Measurements from ENCODE around the gene SLC7A10.

Gene SLC7A10

GRCh38 chr19:33229962-33230361 lies 4.3 kb upstream of the SLC7A10 start:
- no peak overlapping the region for H3K4me3 ChIP-seq (ENCODE audit: low read depth in 1 of 2, low read length in 2 of 2)
- H3K79me2 ChIP-seq (ENCODE audit: insufficient read depth, low read length) = no peaks in the 10 kb centered on the region
- no peaks in the 10 kb centered on the region for H3K4me1 ChIP-seq (ENCODE audit: insufficient read depth, low read length)
- no peak overlapping the region for H2AFZ ChIP-seq (ENCODE audit: low read depth, low read length)
- H3K27me3 ChIP-seq (ENCODE audit: insufficient read depth, low read length, poor library complexity) = no peaks in the 10 kb centered on the region
- H3K27ac ChIP-seq (ENCODE audit: low read length) = no peak overlapping the region
- H3K36me3 ChIP-seq (ENCODE audit: insufficient read depth, low read length) = no peaks in the 10 kb centered on the region
- DNase-seq = no peak
- ATAC-seq (ENCODE audit: insufficient read depth, low read depth) = no peak
- no peaks in the 10 kb centered on the region for H4K20me1 ChIP-seq (ENCODE audit: insufficient read depth, low read length)
- H3K9ac ChIP-seq (ENCODE audit: low read depth, low read length) = no peak overlapping the region
- no peak for TF ChIP-seq EZH2 (IDR thresholded peaks at IDR 0.05; ENCODE audit: borderline replicate concordance, low read depth, low read length, severe bottlenecking)
- TF ChIP-seq CTCF (IDR thresholded peaks at IDR 0.05; ENCODE audit: borderline replicate concordance, extremely low read depth, low read length, poor library complexity, severe bottlenecking) = no peak
- peaks cover 14% of the 10 kb centered on the region for H3K9me3 ChIP-seq (ENCODE audit: insufficient read depth, low read length, severe bottlenecking)
- H3K4me2 ChIP-seq (ENCODE audit: insufficient read depth, low read length) = no peak overlapping the region

DNA sequence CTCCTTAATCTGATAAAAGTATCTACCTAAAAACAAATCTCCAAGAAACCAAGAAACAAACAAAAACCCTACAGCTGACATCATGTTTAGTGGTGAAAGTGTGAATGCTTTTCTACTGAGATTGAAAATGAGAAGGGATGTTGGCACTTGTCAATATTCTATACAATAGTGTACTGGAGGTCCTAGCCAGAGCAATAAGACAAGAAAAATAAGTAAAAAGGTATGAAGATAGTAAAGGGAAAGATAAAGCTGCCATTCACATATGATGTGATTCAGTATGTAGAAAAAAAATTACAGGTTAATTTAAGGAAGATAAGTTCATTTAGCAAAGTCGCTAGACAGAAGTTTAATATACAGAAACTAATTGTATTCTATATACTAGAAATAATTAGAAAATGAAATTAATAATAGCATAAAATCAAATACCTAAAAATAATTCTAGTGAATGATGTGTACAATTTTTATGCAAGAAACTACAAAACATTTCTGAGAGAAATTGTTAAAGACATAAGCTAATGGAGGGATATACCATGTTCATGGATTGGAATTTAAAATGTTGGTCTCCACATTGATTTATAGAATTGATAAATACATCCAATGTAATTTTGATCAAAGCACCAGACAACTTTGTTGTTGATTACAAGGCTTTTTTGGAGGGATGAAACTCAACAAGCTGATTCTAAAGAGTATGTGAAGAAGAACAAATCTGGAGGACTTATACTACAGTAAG lies 2.4 kb upstream of the SLC7A10 start:
- Histone ChIP-seq H3K9ac (ENCODE audit: low read depth, low read length) (no peak overlapping the region), H3K27ac (ENCODE audit: low read length) (no peak overlapping the region), H3K4me2 (ENCODE audit: insufficient read depth, low read length) (no peak overlapping the region), H3K9me3 (ENCODE audit: insufficient read depth, low read length, severe bottlenecking) (peaks cover 14% of the 10 kb centered on the region), H3K4me3 (ENCODE audit: low read depth in 1 of 2, low read length in 2 of 2) (no peak overlapping the region), H3K79me2 (ENCODE audit: insufficient read depth, low read length) (no peaks in the 10 kb centered on the region), H3K4me1 (ENCODE audit: insufficient read depth, low read length) (no peaks in the 10 kb centered on the region), H3K27me3 (ENCODE audit: insufficient read depth, low read length, poor library complexity) (no peaks in the 10 kb centered on the region), H2AFZ (ENCODE audit: low read depth, low read length) (no peak overlapping the region), H4K20me1 (ENCODE audit: insufficient read depth, low read length) (no peaks in the 10 kb centered on the region), H3K36me3 (ENCODE audit: insufficient read depth, low read length) (no peaks in the 10 kb centered on the region)
- ATAC-seq (ENCODE audit: insufficient read depth, low read depth) (no peak), DNase-seq (no peak)
- TF ChIP-seq EZH2 (IDR thresholded peaks at IDR 0.05; ENCODE audit: borderline replicate concordance, low read depth, low read length, severe bottlenecking) = no peak
- TF ChIP-seq CTCF (IDR thresholded peaks at IDR 0.05; ENCODE audit: borderline replicate concordance, extremely low read depth, low read length, poor library complexity, severe bottlenecking) = no peak

DNA sequence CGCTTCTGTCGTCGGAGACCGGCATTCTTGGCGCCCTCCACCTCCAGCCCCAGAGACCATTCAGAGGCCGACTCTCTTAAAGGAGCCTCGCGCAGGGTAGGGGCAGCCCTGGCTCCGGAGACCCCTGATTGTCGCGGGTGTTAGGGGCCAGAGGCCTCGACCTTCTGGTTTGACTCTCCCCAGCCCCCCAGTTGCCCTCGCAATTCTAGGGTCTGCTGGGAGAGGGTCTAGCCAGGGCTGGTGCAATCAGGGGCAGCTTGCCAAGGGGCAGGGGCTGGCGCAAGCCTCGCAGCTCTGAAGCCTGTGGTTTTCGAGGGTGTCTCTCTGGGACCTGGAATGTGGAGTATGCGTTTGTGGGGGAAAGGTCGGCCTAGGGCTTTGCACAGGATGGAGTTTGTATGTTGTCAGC lies 1.6 kb upstream of the SLC7A10 start:
- H3K9ac ChIP-seq (ENCODE audit: low read depth, low read length) = no peak overlapping the region
- no peaks in the 10 kb centered on the region for H3K36me3 ChIP-seq (ENCODE audit: insufficient read depth, low read length)
- H3K27ac ChIP-seq (ENCODE audit: low read length) = no peak overlapping the region
- no peaks in the 10 kb centered on the region for H3K4me1 ChIP-seq (ENCODE audit: insufficient read depth, low read length)
- no peak for TF ChIP-seq EZH2 (IDR thresholded peaks at IDR 0.05; ENCODE audit: borderline replicate concordance, low read depth, low read length, severe bottlenecking)
- no peak for TF ChIP-seq CTCF (IDR thresholded peaks at IDR 0.05; ENCODE audit: borderline replicate concordance, extremely low read depth, low read length, poor library complexity, severe bottlenecking)
- H4K20me1 ChIP-seq (ENCODE audit: insufficient read depth, low read length) = no peaks in the 10 kb centered on the region
- no peak overlapping the region for H2AFZ ChIP-seq (ENCODE audit: low read depth, low read length)
- ATAC-seq (ENCODE audit: insufficient read depth, low read depth) (no peak), DNase-seq (no peak)
- H3K9me3 ChIP-seq (ENCODE audit: insufficient read depth, low read length, severe bottlenecking) = peaks cover 14% of the 10 kb centered on the region
- no peak overlapping the region for H3K4me2 ChIP-seq (ENCODE audit: insufficient read depth, low read length)
- H3K4me3 ChIP-seq (ENCODE audit: low read depth in 1 of 2, low read length in 2 of 2) = no peak overlapping the region
- no peaks in the 10 kb centered on the region for H3K79me2 ChIP-seq (ENCODE audit: insufficient read depth, low read length)
- H3K27me3 ChIP-seq (ENCODE audit: insufficient read depth, low read length, poor library complexity) = no peaks in the 10 kb centered on the region
